GM18907 (cell line): ENCODE data around the gene TENT5A.

Experiments used
- ATAC-seq: cut with Tn5 transposase; IDR thresholded peaks from one replicate; pipeline ENCODE4 v1.9.1; 2021; ENCODE audit warnings: mild to moderate bottlenecking, moderate library complexity; ENCODE audit not compliant: unreplicated experiment

The TENT5A gene

DNA sequence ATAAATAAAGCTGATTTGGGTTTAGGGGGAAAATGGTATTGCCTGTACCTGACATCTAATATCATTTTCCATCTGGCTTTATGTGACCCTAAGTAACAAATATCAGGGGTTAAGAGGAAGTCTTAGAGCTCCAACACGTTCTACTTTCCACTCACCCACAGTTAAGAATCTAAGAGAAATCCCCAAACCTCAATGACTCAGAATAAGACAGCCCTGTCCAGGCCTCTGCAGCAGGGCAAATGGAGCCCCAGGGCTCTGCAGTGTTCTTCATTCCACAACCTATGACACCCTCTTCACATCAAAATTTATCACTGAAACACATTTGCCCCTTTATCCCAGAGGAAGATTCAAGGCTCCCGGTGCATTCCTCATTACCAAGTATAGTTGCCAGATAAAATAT lies 20.3 kb upstream of the TENT5A start:
- peak; percentile 99 for ATAC-seq

DNA sequence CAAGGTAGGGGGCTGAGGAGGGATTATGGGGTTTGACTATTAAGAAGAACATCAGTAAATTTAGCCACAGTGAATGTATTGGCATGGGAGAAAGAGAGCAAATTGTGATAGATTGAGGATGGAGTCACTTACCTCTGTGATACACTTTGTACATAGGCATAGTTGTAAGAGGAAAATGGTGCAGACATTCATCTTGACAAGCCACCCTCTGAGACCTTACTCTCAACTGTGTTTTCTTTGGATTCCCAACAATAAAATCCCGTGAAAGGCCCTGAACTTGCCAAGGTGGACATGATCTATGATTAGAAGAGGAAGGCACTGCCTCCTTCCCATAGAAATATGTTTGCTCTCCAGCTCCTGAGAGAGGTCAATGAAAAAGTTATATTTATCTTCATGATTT lies 18.6 kb upstream of the TENT5A start:
- ATAC-seq = no peak

DNA sequence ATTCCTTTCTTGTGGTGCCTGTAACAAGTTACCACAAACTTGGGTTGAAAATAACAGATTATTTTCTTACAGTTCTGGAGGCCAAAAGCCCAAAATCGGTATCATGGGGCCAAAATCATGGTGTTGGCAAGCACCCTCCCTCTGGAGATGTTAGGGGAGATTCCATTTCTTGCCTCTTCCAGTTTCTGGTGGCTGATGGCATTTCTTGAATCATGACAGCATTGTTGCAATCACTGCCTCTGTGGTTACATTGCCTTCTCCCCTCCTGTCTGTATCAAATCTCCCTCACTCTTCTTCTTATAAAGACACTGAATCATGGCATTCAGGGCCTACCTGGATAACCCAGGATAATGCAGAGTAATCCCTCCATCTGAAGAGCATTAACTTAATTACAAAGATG lies 17.9 kb upstream of the TENT5A start:
- ATAC-seq = no peak

DNA sequence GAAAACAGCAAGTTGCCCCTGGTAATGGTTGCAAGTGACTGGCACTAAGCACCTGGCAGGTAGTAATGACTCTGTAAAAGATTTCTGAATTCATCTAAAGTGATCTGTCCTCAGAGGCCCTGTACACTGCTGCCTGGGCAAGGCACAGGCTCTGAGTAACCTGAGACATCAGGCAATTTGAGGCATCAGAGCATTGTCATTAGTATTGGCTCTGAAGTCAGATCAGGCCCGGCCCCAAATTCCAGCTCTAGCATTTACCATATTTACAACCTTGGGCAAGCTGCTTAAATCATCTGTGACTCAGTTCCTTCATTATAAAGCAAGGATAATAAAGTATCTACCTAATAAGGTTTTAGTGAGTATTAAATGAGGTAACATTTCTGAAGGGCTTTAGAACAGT lies 17.3 kb upstream of the TENT5A start:
- no peak for ATAC-seq

DNA sequence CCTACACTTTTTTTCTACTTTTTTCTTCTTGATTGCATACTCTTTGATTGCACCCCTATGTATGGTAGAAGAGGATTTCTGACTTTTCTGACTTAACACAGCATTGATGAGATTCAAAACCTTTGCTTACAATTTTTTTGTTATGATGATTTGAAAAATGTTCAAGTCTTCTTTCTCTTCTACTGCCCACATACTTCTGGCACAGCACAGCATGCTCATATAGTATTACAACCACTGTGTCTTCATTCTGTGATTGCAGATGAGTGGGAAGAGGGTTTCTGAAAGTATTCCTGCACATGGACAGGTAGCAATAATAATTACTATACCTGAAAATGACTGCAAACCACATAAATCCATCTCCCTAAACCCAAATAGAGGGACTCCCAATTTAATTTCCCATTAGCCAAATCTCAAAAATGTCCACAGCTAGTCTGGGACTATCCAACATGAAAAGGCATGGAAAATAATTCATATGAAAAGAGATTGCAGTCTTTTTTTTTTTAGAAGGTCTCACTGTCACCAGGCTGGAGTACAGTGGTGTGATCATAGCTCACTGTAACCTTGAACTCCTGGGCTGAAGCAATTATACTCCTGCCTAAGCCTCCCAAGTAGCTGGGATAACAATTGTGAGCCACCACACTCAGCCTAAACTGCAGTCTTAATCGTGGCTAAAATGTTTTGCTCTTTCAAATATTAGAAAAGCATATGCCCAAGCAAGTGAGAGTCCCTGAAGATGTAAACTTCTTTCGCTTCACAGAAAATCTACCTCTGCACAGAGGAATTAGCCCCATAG lies 15.9 kb upstream of the TENT5A start:
- ATAC-seq = no peak

DNA sequence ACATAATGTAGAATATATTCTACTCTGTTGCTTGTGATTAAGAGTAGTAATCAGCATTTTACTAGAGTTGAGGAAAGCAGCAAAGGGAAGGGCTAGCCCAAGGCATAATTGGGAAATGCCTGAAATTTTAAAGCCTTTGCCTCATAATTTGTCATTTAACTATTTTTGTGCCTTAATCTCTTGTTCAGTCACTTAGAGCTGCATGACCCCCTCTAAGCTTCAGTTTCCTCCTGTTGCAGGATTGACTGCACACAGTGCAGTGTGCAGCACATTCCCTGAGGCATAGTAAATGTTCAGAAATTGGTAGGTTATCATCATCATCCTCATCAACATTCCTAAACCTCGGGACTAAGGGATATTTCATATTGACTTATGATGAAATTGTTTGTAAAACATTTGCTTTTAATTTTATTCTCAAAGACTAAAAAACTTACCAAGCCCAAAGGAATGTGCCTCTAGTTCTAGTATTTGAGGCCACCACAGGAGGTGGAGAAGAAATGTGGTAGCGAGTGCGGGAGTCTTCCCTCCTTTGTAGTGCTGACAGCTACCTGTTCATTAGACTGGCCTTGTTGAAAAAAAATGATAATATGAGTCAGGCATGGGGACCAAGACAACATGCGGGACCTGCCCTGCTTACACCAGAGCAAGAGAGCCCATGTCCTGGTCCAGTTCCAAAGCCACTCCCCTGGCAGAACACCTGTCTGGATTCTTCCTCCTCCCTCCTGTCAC lies 14.8 kb upstream of the TENT5A start:
- peak; percentile 20 for ATAC-seq

DNA sequence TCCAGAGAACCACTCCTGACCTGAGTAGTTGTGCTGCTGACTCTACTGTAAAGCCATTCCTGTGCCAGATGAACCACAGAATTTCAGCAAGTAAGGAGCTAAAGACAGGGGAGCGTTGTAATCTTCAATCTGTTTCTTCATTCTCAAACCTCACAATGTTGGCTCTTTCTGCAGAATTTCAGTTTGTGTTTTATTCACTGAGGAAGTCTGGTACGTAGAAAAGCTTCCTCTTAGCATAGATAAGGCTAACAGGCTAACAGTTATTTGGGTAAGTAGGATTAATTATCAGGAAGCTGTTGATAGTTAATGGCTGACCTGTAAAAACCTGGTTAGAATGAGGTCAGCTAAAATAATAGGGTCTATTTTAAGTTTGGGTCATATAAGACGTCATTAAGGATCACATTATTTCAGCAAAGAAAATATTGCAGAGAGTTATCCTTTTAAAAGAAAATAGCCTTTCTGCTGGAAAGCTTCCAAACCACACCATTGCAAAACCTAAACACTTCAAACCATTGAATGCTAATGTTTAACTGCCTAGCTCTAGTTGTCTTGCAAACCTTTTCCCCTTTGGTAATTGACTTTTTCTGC lies 14.1 kb upstream of the TENT5A start:
- peak; percentile 81 for ATAC-seq

DNA sequence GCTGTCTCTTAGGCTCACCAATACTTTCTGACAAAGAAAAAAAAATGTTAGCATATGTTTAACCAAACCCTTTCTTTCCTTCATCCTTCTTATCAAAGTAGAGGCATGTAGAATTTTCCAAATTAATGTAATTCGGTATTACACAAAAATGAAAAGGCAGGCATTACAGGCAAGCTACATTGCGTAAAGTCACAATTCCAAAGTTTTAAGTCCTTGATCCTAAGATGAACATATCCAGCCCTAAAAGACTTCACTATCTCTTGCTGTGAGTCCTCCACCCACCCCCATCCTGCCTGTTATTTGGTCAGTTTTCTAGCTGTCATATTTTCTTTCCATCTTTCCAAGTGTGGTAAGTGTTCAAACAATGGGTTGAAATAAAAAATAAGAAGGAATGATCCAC lies 12.1 kb upstream of the TENT5A start:
- no peak for ATAC-seq

DNA sequence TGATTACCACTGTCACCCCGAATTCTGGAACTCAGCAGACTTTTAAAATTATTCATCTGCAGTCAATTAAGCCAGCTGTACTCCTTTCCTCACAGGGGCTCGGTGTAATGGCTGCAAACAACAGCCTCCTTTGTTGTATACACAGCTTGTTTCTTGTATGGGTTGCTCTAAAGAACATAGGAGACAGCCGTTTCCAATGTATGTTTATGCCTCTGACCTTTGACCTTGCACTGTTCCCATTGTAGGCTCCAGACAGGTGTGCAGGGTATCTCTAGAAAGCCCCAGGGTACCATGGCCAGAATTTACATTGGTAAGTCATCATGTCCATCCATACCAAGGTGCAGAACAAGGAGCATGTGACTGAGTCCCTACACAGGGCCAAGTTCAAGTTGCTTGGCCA lies 11.5 kb upstream of the TENT5A start:
- ATAC-seq = no peak

DNA sequence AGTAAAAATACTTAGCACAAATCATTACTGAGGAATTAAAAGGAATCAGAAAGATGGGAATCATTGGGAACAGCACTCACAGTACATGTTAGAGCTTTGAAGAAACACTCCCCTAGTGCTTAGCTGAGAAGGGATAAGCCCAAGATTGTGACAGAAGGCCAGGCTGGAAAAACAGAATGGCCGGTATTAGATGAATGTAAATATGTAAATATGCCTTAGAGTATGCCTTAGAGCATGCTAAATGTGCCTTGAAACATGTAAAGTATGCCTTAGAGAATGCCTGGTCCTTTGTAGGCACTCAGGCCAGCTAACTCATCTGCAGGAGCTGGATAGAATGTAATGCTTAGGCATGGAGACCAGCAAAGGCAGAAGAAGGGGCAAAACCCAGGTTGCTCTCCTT lies 10.6 kb upstream of the TENT5A start:
- no peak for ATAC-seq

DNA sequence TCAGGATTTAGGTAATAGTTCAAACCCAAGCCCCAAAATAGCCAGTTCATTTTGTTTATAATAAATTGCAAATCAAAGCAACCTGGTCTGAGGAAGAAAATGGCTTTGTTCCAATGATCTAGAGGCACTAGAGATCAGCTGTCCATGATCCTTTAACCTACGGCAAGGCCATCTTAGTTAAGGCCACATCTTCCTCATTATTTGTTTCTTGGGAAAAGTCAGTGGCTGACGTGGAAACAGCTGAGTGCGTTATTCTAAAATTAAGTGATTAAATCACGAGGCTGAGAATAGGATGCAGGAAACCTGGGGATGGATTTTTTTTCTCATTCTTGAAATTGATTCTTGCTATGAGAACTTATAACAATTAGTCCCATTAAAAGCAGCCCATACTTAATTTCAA lies 10.1 kb upstream of the TENT5A start:
- ATAC-seq = no peak

DNA sequence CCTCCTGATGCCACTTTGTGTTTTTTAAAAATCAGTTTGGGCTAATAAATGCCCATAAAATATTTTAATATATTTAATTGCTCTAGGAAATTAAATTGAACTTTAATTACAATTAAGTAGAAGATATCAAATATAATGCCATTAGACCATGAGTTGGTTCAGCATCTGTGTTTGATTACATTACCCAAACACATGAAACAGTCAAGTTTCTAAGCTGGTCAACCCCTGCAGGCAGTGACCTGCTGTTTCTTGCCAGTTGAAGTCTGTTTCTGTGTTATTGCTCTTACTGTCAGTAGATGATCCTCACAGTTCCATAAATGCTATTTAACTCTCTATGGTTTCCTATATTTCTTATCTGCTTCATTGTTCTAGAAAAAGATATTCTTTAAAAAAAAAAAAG lies 9.7 kb upstream of the TENT5A start:
- ATAC-seq = no peak

DNA sequence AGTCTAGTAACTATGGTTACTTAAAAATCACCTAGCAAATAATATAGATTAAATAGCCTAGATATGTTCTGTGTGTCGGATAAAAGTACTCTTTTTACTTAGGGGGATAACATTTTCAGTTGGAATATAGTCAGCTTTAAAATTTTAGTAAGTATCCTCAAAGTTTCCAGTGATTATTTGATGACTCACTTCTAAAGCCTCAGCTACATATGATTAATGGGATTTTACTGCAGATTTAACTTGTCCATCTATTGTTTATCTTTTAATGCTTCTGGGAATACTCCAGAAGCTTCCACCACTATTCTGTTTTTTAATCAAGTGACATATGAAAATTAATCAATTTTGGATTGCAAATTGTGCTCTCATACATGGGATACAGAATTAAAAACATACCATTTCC lies 8.7 kb upstream of the TENT5A start:
- ATAC-seq = no peak

DNA sequence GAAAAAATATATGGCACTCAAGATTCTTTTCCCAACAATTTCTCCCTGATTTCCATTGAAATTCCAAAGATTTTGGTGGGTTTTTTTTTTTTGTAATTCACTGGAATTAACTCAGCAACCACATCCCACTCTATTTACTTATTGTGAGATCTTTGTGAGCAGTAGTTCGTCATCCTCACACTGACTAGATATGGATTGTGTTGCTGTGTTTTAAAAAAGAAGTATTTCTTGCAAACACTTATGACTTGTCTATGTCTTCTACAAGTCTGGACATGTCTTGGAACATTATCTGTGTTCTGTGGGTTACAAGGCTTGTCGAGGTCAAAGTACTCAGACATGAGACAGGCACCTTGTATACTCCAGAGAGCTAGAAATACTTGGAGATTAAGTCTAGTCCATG lies 7.3 kb upstream of the TENT5A start:
- ATAC-seq = no peak

DNA sequence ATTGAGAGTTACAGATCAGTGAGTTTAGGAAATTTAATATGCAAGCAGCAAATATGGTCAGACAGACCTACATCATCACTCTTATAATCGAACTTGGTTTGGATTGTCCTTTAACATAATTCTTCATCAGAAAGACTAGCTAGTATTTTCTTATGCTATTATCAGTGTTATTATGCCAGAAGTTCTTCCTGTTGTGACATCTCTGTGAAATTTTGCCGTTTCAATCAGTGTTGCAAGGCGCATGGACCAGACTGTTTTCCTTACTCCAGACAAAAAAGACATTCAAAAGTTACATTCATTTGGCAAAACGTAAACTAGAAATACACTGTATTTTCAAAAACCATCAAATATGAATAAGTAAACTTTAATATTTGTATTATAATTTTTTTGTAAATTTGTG lies 5.7 kb upstream of the TENT5A start:
- ATAC-seq = no peak

DNA sequence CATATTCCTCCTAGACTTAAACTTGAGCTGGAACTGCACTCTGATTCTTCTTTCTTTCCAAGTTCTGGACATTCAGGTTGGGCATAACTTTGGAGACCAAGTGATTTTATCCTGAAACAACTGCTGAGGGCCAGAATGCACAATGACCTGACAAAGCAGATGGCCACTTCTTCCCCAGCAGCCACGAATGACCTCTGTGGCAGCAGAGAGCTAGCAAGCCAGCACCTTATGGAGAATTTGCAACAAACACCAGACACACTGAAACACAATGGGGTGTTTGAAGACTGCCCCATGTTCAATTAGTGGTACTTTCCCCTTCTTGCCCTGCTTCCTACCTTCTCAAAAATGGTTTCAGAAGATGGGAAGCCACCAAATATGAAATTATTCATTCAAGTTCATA lies 4.2 kb upstream of the TENT5A start:
- ATAC-seq = no peak

DNA sequence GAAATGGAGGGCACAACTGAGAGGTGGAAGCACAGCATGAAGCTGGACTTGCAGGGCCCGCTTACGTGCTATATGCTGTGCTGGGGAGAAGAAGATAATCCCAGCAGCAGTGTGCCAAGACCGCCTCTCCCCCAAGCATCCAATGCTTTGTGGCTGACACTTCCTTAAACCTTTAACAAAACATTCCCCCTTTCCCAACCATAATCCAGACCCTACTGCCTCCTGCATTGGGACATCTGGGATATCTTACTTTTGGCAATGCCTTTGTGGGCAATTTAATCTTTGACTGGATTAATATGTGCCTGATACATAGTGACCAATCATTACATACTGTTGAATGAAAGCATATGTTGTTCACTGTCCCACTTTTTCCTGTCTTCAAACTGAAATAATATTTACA lies 3.1 kb upstream of the TENT5A start:
- ATAC-seq = no peak

DNA sequence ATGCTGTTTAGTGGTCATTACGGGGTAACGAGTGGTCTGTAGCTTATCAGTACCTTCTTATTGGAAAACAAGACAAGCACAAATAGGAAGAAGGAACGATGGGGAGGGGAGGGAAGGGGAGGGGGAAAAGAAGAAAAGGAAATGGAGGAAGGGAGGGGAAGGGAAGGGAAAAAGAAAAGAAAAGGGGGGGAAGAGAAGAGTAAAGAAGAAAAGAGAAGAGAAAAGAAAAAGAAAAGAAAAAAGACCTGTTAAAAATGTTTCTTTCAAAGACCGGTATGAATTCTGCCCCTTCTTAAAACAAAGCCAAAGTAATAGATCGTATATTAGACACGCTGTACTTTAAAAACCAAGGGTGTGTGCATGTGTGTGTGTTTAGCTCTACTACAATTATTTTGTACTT lies 2.4 kb upstream of the TENT5A start:
- ATAC-seq = no peak

DNA sequence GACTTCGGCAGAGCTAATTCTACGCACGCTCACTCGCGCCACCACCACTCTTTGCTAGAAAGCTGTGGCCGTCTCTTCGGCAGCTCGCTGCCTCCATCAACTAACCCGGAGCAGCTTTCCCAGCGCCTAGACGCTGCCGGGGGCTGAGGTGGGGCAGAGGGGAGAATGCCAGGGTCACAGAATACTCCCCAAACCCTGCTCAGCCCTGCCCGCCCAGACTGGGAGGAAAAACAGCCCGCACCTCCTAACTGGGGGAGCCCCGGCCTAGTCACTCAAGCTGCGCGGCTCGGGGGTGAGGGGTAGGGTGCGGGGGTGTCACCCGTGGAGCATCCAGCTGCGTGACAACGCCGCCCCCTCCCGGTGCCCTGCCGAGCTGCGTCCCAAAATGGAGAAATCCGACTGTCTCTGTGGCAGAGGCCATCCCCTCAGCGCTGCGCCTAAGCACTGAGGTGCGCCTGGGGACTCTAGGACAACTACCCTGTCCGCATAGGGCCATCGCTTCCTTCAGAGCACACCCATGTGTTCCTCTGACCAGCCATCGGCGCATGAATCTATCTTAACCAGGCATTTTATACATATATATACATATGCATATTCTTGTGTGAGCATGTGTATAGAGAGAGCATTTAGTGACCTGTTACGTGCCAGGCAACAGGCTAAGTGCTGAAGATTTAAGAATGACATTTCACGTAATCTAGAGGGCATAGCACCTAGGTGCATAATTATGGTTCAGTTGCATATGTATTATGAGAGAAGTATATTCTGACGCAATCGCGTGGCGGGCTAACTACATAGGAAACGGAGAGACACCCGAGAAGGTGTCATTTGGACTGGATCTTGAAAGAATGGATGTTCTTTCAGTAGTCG lies 1.5 kb upstream of the TENT5A start:
- peak; percentile 57 for ATAC-seq

DNA sequence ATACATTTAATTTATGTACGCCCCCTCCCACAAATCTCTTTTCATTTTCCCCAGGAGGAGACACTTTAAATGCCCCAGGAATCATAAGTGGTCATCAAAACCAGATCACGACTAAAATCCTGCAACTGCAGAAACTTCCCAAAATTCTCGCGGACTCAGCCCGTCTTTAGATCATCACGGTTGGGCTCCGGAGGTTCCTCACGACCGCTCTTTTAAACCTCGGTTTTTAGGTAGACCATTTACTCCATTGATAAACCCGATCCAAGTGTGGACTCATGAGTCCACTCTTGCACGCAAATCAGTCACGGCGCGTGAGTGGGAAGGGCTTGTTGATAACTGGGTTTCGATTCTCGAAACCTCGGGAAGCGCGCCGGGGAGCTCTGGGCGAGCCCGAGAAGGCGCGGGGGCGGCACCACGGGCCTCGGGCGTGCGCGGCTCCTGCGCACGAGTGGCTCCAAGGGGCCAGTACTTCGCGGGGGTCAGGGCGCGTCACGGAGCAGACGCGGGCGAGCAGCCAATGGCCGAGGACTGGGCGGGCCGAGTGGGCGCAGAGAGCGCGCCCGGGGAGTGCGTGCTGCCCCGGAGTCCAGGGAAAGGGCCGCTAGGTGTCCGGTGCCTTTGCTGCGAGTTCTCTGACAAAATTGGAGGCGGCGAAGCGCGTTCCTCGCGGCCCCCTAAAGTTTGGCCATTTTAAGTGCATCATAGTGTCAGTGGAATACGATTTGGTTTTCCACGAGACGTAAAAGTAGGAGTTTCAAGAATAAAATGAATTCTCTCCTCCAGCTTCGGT lies 635 bp upstream of the TENT5A start:
- peak; percentile 62 for ATAC-seq
